HEK293T (cell line): ENCODE data around the gene SLC6A6.

ENCODE experiments used
- ARNT ChIP-seq: fragments of 450-650 bp; IDR thresholded peaks from 2 replicates; pipeline ENCODE4 v1.6.1; 2017; ENCODE audit warnings: mild to moderate bottlenecking
- BHLHE40 ChIP-seq: fragments of 450-650 bp; IDR thresholded peaks from 2 replicates; pipeline ENCODE4 v1.6.1; 2016; ENCODE audit warnings: mild to moderate bottlenecking, moderate library complexity, borderline replicate concordance
- CTBP1 ChIP-seq: fragments of 450-650 bp; IDR thresholded peaks from 2 replicates; pipeline ENCODE4 v1.6.1; 2016; ENCODE audit warnings: borderline replicate concordance
- FOXA1 ChIP-seq: fragments of 450-650 bp; IDR thresholded peaks from 2 replicates; pipeline ENCODE4 v1.6.1; 2016; ENCODE audit warnings: mild to moderate bottlenecking
- FOXK2 ChIP-seq: fragments of 450-650 bp; IDR thresholded peaks from 2 replicates; pipeline ENCODE4 v1.6.1; 2016; ENCODE audit warnings: mild to moderate bottlenecking
- FOXM1 ChIP-seq: fragments of 450-650 bp; IDR thresholded peaks from 2 replicates; pipeline ENCODE4 v1.6.1; 2017; ENCODE audit warnings: mild to moderate bottlenecking, borderline replicate concordance
- HDGF ChIP-seq: fragments of 450-650 bp; IDR thresholded peaks from 2 replicates; pipeline ENCODE4 v1.6.1; 2017; ENCODE audit warnings: antibody characterized with exemption, borderline replicate concordance
- SP1 ChIP-seq: fragments of 450-650 bp; IDR thresholded peaks from 2 replicates; pipeline ENCODE4 v1.6.1; 2017
- SUZ12 ChIP-seq: fragments of 450-650 bp; IDR thresholded peaks from 2 replicates; pipeline ENCODE4 v1.6.1; 2016; ENCODE audit warnings: mild to moderate bottlenecking
- TARDBP ChIP-seq: fragments of 450-650 bp; IDR thresholded peaks from 2 replicates; pipeline ENCODE4 v1.6.1; 2016
- TF ChIP-seq, protein P1 (sequence below): fragments of 450-650 bp; IDR thresholded peaks from 2 replicates; pipeline ENCODE4 v1.6.1; 2016

DNA sequence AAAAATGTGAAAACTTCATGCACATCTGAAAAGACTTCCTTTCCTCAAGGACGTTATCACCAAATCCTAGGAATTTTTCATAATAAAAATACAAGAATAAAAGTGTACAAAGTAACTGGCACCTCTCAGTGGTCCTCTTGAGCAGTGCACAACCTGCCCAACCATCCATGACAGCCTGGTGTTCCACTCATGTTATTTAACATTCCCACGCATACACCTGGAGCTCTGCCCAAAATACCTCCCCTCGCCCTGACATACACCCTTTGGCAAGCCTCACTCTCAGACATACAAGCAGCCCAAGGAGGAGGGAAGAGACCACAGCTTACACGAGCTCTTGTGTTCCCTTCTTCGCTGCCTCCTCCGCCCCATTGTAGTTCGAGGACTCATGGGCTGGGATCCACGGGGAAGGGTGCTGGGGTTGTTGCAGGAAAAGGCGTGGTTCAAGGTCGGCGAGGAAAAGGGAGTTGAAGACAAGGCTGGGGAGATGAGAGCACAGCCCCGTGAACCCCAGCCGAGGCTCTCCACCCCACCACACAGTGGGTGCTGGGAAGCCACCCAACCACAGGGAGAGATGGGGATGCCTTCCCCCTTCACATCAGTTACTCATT is 114.4 kb downstream of the SLC6A6 start:
- no peak for TF ChIP-seq CTBP1
- no peak for TF ChIP-seq SP1
- no peak for TF ChIP-seq HDGF
- TF ChIP-seq SUZ12 = no peak
- TF ChIP-seq BHLHE40 = no peak
- no peak for TF ChIP-seq FOXM1
- TF ChIP-seq ARNT = no peak
- TF ChIP-seq, protein P1, sequence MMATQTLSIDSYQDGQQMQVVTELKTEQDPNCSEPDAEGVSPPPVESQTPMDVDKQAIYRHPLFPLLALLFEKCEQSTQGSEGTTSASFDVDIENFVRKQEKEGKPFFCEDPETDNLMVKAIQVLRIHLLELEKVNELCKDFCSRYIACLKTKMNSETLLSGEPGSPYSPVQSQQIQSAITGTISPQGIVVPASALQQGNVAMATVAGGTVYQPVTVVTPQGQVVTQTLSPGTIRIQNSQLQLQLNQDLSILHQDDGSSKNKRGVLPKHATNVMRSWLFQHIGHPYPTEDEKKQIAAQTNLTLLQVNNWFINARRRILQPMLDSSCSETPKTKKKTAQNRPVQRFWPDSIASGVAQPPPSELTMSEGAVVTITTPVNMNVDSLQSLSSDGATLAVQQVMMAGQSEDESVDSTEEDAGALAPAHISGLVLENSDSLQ = no peak
- TF ChIP-seq FOXA1 = no peak
- no peak for TF ChIP-seq TARDBP
- no peak for TF ChIP-seq FOXK2
